Renal cortical epithelial cell (primary cell): Measurements from ENCODE around the gene CREG1. TPM values are rescaled to one million over a fixed set of nuclear protein-coding genes. Genes with fewer than 3 reads are reported as not detected.
"Not testable (repeated sequence)": the region's sequence is repeated elsewhere in the genome, so short reads cannot be mapped to it uniquely, and the experiment has no call there.

ENCODE experiments used
- DNase-seq: peaks from one replicate; pipeline ENCODE4 v3.0.0-alpha.2; 2011; ENCODE audit warnings: low read depth
- total RNA-seq: library from RNA; depleted of rRNA; stranded (reverse); fragments of >200 nt; gene quantifications from 2 replicates; pipeline ENCODE4 v1.2.3, GENCODE V29; 2014

Gene CREG1
- total RNA-seq, 1 donor from 2014 or later: 70.4 TPM

GRCh38 chr1:167564612-167565270 is 11.2 kb upstream of the CREG1 start:
- peak; percentile 69 for DNase-seq

- DNase-seq: peak; percentile 41
These were observed 10.2 kb upstream of the CREG1 start for GRCh38 chr1:167563579-167564246.

- DNase-seq: no peak
These were observed 9.1 kb upstream of the CREG1 start for GRCh38 chr1:167562702-167563101.

- DNase-seq: no peak
These were observed 8.2 kb upstream of the CREG1 start for GRCh38 chr1:167561753-167562152.

GRCh38 chr1:167555971-167556714 is 2.6 kb upstream of the CREG1 start:
- DNase-seq: peak; percentile 73

- DNase-seq: not testable (repeated sequence)
These were observed 1.5 kb upstream of the CREG1 start for GRCh38 chr1:167555072-167555471.

GRCh38 chr1:167554028-167554779 is 642 bp upstream of the CREG1 start:
- DNase-seq: no peak

- no peak for DNase-seq
These were observed 2.2 kb downstream of the CREG1 start for GRCh38 chr1:167551362-167551761.

GRCh38 chr1:167548059-167548932 is 5.3 kb downstream of the CREG1 start:
- DNase-seq: peak; percentile 65

- no peak for DNase-seq
These were observed 6.6 kb downstream of the CREG1 start for GRCh38 chr1:167546935-167547334.

GRCh38 chr1:167545349-167545748 is 8.2 kb downstream of the CREG1 start:
- no peak for DNase-seq

- DNase-seq: peak; percentile 22
These were observed 9.0 kb downstream of the CREG1 start for GRCh38 chr1:167544447-167545093.

GRCh38 chr1:167543199-167543990 is 10.2 kb downstream of the CREG1 start:
- no peak for DNase-seq

GRCh38 chr1:167542109-167543032 is 11.2 kb downstream of the CREG1 start:
- no peak for DNase-seq

- no peak for DNase-seq
These were observed 12.0 kb downstream of the CREG1 start for GRCh38 chr1:167541610-167542009.

GRCh38 chr1:167541003-167541402 is 12.6 kb downstream of the CREG1 start:
- DNase-seq: no peak

GRCh38 chr1:167538657-167539056 is 14.9 kb downstream of the CREG1 start:
- DNase-seq: no peak

- peak; percentile 39 for DNase-seq
These were observed 19.7 kb downstream of the CREG1 start for GRCh38 chr1:167533851-167534300.
